Keratinocyte (primary cell): ENCODE data around the gene BDKRB2. TPM values are rescaled to one million over a fixed set of nuclear protein-coding genes. Genes with fewer than 3 reads are reported as not detected.

Experiments
- DNase-seq: peaks from one replicate; pipeline ENCODE4 v3.0.0-alpha.2; 2011; ENCODE audit warnings: low read depth, missing footprints, low spot score
- FAIRE-seq: peaks from 2 replicates; lab custom pipeline; 2011; peaks lifted over from hg19 to GRCh38; lab: Jason Lieb, UNC
- H2AFZ ChIP-seq: 2 replicates; pipeline ENCODE4 v1.6.0; 2012; ENCODE audit warnings: low read length, control low read depth, inconsistent platforms; ENCODE audit not compliant: control insufficient read depth
- H3K27ac ChIP-seq: 2 replicates; pipeline ENCODE4 v1.5.1; 2011; ENCODE audit warnings: low read length; ENCODE audit not compliant: control insufficient read depth, insufficient read depth
- H3K27me3 ChIP-seq: 3 replicates; pipeline ENCODE4 v1.6.0; 2011; ENCODE audit warnings: low read length; ENCODE audit not compliant: control insufficient read depth, insufficient read depth; ENCODE audit errors: extremely low read depth
- H3K36me3 ChIP-seq, 2 experiments: 2 replicates in 1 of 2; 3 replicates in 1 of 2; pipeline ENCODE4 v1.5.1; 2011; ENCODE audit warnings: low read length in 2 of 2, mild to moderate bottlenecking in 1 of 2; ENCODE audit not compliant: control insufficient read depth in 2 of 2, insufficient read depth in 2 of 2; ENCODE audit errors: extremely low read depth in 1 of 2
- H3K4me1 ChIP-seq: 3 replicates; pipeline ENCODE4 v1.5.1; 2011; ENCODE audit warnings: low read length; ENCODE audit not compliant: control insufficient read depth, insufficient read depth; ENCODE audit errors: extremely low read depth
- H3K4me2 ChIP-seq: 3 replicates; pipeline ENCODE4 v1.6.0; 2011; ENCODE audit warnings: low read depth, low read length; ENCODE audit not compliant: control insufficient read depth, insufficient read depth; ENCODE audit errors: extremely low read depth
- H3K4me3 ChIP-seq, 3 experiments: fragments of 200-600 bp in 1 of 3; sonication (generic) in 1 of 3; 2 replicates in 2 of 3; 3 replicates in 1 of 3; pipeline ENCODE4 v1.5.1; 2011 to 2016; ENCODE audit warnings: low read length in 3 of 3, mild to moderate bottlenecking in 3 of 3, control low read depth in 2 of 3, inconsistent platforms in 1 of 3, low read depth in 1 of 3, mixed read lengths in 1 of 3, mixed run types in 1 of 3, moderate library complexity in 1 of 3; ENCODE audit not compliant: control insufficient read depth in 2 of 3, insufficient read depth in 2 of 3; ENCODE audit errors: extremely low read depth in 1 of 3
- H3K79me2 ChIP-seq: 2 replicates; pipeline ENCODE4 v1.6.0; 2012; ENCODE audit warnings: low read length; ENCODE audit not compliant: control insufficient read depth, insufficient read depth
- H3K9ac ChIP-seq: 3 replicates; pipeline ENCODE4 v1.6.0; 2011; ENCODE audit warnings: low read length; ENCODE audit not compliant: control insufficient read depth, insufficient read depth; ENCODE audit errors: extremely low read depth
- H3K9me1 ChIP-seq: 3 replicates; pipeline ENCODE4 v1.6.0; 2011; ENCODE audit warnings: low read length; ENCODE audit not compliant: control insufficient read depth, insufficient read depth; ENCODE audit errors: extremely low read depth
- H3K9me3 ChIP-seq: 2 replicates; pipeline ENCODE4 v1.5.1; 2012; ENCODE audit warnings: low read depth, low read length; ENCODE audit not compliant: control insufficient read depth
- H4K20me1 ChIP-seq: 3 replicates; pipeline ENCODE4 v1.6.0; 2011; ENCODE audit warnings: low read length; ENCODE audit not compliant: control insufficient read depth, insufficient read depth; ENCODE audit errors: extremely low read depth
- CTCF ChIP-seq, 3 experiments: IDR thresholded peaks in 1 of 3; conservative IDR thresholded peaks in 1 of 3; optimal IDR thresholded peaks in 1 of 3; 2 replicates in 2 of 3; 3 replicates in 1 of 3; pipeline versions ENCODE3 to v1.5.1; 2011; ENCODE audit warnings: low read length in 3 of 3, mild to moderate bottlenecking in 3 of 3, moderate library complexity in 2 of 3, control low read depth in 1 of 3, inconsistent platforms in 1 of 3; ENCODE audit not compliant: insufficient read depth in 2 of 3; ENCODE audit errors: extremely low read depth in 1 of 3
- EZH2 ChIP-seq: IDR thresholded peaks from one replicate; pipeline ENCODE4 v1.6.1; 2012; ENCODE audit warnings: inconsistent platforms, mild to moderate bottlenecking, low read length, moderate library complexity
- dilution Hi-C: fragments of 300-500 bp; cut with MboI; formaldehyde crosslinking; loops from one replicate; pipeline ENCODE4 v1.7.0; 2020; ENCODE audit warnings: low sequenced_read_pairs; ENCODE audit not compliant: extremely low pct_ligation_motif_present
- polyA plus RNA-seq, 5 experiments: library from polyadenylated mRNA; depleted of rRNA in 3 of 5; stranded (reverse) in 3 of 5; stranded (forward) in 1 of 5; unstranded in 1 of 5; fragments of >200 nt; gene quantifications; 1 replicate in 1 of 5; 2 replicates in 3 of 5; 3 replicates in 1 of 5; pipeline versions ENCODE4 v1.2.1 to v1.2.3, GENCODE V29; 2011 to 2012; ENCODE audit warnings: missing spikeins in 2 of 5, low read depth in 1 of 5, low replicate concordance in 1 of 5

BDKRB2 gene
- polyA plus RNA-seq, 1 donor (not counting 4 experiments of a cell fraction or from before 2014, with no cell fraction given), result 13.2 TPM

- Histone ChIP-seq H3K9me3 (no peaks in the 10 kb centered on the region), H3K4me3 (no peak overlapping the region), H3K4me2 (peak overlapping the region; percentile 60), H3K9me1 (no peaks in the 10 kb centered on the region), H3K36me3 (no peaks in the 10 kb centered on the region), H4K20me1 (no peaks in the 10 kb centered on the region), H3K27ac (no peak overlapping the region), H3K4me1 (peaks cover 4% of the 10 kb centered on the region), H3K9ac (peak overlapping the region; percentile 28), H2AFZ (peak overlapping the region; percentile 76), H3K79me2 (no peaks in the 10 kb centered on the region), H3K27me3 (peaks cover 2% of the 10 kb centered on the region)
- dilution Hi-C loops, result no loop called here
- no peak for TF ChIP-seq EZH2
- TF ChIP-seq CTCF (optimal IDR thresholded peaks at IDR 0.05 in 1 of 3, IDR thresholded peaks at IDR 0.05 in 1 of 3, conservative IDR thresholded peaks at IDR 0.05 in 1 of 3; ENCODE audit: extremely low read depth in 1 of 3, insufficient read depth in 2 of 3, low read length in 3 of 3), result no peak
- DNase-seq, result no peak
- FAIRE-seq, result no peak
Measured at GRCh38 chr14:96198430-96199130, 6.1 kb upstream of the BDKRB2 start.

GRCh38 chr14:96201157-96201556 is 3.5 kb upstream of the BDKRB2 start:
- dilution Hi-C loops, result no loop called here
- no peaks in the 10 kb centered on the region for H3K9me3 ChIP-seq
- no peak overlapping the region for H3K9ac ChIP-seq
- no peak overlapping the region for H3K4me2 ChIP-seq
- H3K27me3 ChIP-seq, result no peaks in the 10 kb centered on the region
- H3K79me2 ChIP-seq, result peaks cover 8% of the 10 kb centered on the region
- peaks cover 22% of the 10 kb centered on the region for H3K4me1 ChIP-seq
- DNase-seq, result no peak
- no peak for FAIRE-seq
- H3K4me3 ChIP-seq, result no peak overlapping the region
- TF ChIP-seq EZH2 (no peak), CTCF (optimal IDR thresholded peaks at IDR 0.05 in 1 of 3, IDR thresholded peaks at IDR 0.05 in 1 of 3, conservative IDR thresholded peaks at IDR 0.05 in 1 of 3; ENCODE audit: extremely low read depth in 1 of 3, insufficient read depth in 2 of 3, low read length in 3 of 3) (no peak)
- no peaks in the 10 kb centered on the region for H3K9me1 ChIP-seq
- H2AFZ ChIP-seq, result no peak overlapping the region
- H4K20me1 ChIP-seq, result no peaks in the 10 kb centered on the region
- H3K36me3 ChIP-seq, result no peaks in the 10 kb centered on the region
- H3K27ac ChIP-seq, result no peak overlapping the region
